Esophagus muscularis mucosa (tissue), 3 donors: ENCODE data around the gene HSPA12B.

Source experiments
- POLR2A ChIP-seq: fragments of 450-650 bp; IDR thresholded peaks from one replicate; pipeline ENCODE4 v1.6.1; 2017; ENCODE audit warnings: antibody characterized with exemption, moderate library complexity, mild to moderate bottlenecking, low read depth
- TF ChIP-seq, protein P1 (sequence below), 3 experiments: fragments of 200-600 bp in 2 of 3; fragments of 450-650 bp in 1 of 3; sonication (generic) in 2 of 3; IDR thresholded peaks; one replicate each; pipeline ENCODE4 v1.5.1; 2017 to 2019; ENCODE audit warnings: antibody characterized with exemption in 3 of 3, mild to moderate bottlenecking in 2 of 3, moderate library complexity in 1 of 3

- no peak for TF ChIP-seq POLR2A
- TF ChIP-seq, protein P1, sequence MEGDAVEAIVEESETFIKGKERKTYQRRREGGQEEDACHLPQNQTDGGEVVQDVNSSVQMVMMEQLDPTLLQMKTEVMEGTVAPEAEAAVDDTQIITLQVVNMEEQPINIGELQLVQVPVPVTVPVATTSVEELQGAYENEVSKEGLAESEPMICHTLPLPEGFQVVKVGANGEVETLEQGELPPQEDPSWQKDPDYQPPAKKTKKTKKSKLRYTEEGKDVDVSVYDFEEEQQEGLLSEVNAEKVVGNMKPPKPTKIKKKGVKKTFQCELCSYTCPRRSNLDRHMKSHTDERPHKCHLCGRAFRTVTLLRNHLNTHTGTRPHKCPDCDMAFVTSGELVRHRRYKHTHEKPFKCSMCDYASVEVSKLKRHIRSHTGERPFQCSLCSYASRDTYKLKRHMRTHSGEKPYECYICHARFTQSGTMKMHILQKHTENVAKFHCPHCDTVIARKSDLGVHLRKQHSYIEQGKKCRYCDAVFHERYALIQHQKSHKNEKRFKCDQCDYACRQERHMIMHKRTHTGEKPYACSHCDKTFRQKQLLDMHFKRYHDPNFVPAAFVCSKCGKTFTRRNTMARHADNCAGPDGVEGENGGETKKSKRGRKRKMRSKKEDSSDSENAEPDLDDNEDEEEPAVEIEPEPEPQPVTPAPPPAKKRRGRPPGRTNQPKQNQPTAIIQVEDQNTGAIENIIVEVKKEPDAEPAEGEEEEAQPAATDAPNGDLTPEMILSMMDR (IDR thresholded peaks at IDR 0.05) = no peak
These were observed 27.4 kb downstream of the HSPA12B start for GRCh38 chr20:3759884-3760283.
